HepG2 (cell line): ENCODE data around the gene PPIP5K1. TPM values are rescaled to one million over a fixed set of nuclear protein-coding genes. Genes with fewer than 3 reads are reported as not detected.

ENCODE experiments used
- ATAC-seq: fragments of 200-7000 bp; cut with Tn5 transposase; 3 replicates; pipeline ENCODE4 v1.9.1; 2020; ENCODE audit warnings: mild to moderate bottlenecking, moderate library complexity
- BruUV-seq: library from RNA; stranded (reverse); fragments of 400-500 nt; replicated peaks from 2 replicates; lab custom pipeline; 2021; lab: Mats Ljungman, UMichigan
- CTCF ChIA-PET: fragments of 300-600 bp; formaldehyde crosslinking; extraction: SDS; loops from one replicate; lab custom pipeline; 2021; ENCODE audit warnings: low total read pairs, inconsistent platforms, low intra/inter-chr PET ratio; lab: Yijun Ruan, JAX
- POLR2A ChIA-PET: fragments of 350-600 bp; sonication (Branson Sonifier 250); formaldehyde crosslinking; loops from one replicate; lab custom pipeline; 2020; ENCODE audit warnings: antibody characterized with exemption, inconsistent platforms; lab: Yijun Ruan, JAX
- DNase-seq: peaks from one replicate; pipeline ENCODE4 v3.0.0-alpha.2; 2015; ENCODE audit warnings: low spot score
- FAIRE-seq: peaks from 3 replicates; lab custom pipeline; 2011; peaks lifted over from hg19 to GRCh38; lab: Jason Lieb, UNC
- H2AFZ ChIP-seq: one replicate; pipeline ENCODE4 v1.6.1; 2011; ENCODE audit warnings: low read length, inconsistent platforms
- H3K27ac ChIP-seq: fragments of 300-600 bp; 3 replicates; pipeline ENCODE4 v1.8.0; 2011; ENCODE audit warnings: mixed run types, mild to moderate bottlenecking, mixed read lengths, low read length, inconsistent platforms; ENCODE audit not compliant: insufficient read depth; ENCODE audit errors: extremely low read length
- H3K27me3 ChIP-seq, 2 experiments: fragments of 200-600 bp in 1 of 2; 2 replicates in 1 of 2; 3 replicates in 1 of 2; pipeline versions ENCODE4 v1.6.0 to v1.8.0; 2011; ENCODE audit warnings: low read length in 2 of 2, mild to moderate bottlenecking in 2 of 2, moderate library complexity in 2 of 2, inconsistent platforms in 1 of 2; ENCODE audit not compliant: insufficient read depth in 2 of 2, control insufficient read depth in 1 of 2
- H3K36me3 ChIP-seq, 2 experiments: fragments of 200-600 bp in 1 of 2; replicated peaks in 1 of 2; 2 replicates in 1 of 2; 3 replicates in 1 of 2; pipeline versions ENCODE4 v1.5.1 to v1.8.0; 2011; ENCODE audit warnings: low read length in 2 of 2, inconsistent platforms in 1 of 2; ENCODE audit not compliant: insufficient read depth in 2 of 2, control insufficient read depth in 1 of 2
- H3K4me1 ChIP-seq: 2 replicates; pipeline ENCODE4 v1.5.1; 2012; ENCODE audit warnings: low read length, inconsistent platforms; ENCODE audit not compliant: insufficient read depth
- H3K4me2 ChIP-seq: 2 replicates; pipeline ENCODE4 v1.6.0; 2011; ENCODE audit warnings: low read depth, low read length, inconsistent platforms
- H3K4me3 ChIP-seq, 3 experiments: fragments of 200-600 bp in 1 of 3; sonication (generic), shearing (Covaris generic) in 1 of 3; replicated peaks in 1 of 3; 2 replicates each; pipeline ENCODE4 v1.5.1; 2011 to 2016; ENCODE audit warnings: low read length in 3 of 3, inconsistent platforms in 2 of 3, low read depth in 2 of 3, mild to moderate bottlenecking in 2 of 3, control low read depth in 1 of 3, mixed read lengths in 1 of 3; ENCODE audit not compliant: insufficient read depth in 1 of 3
- H3K79me2 ChIP-seq: one replicate; pipeline ENCODE4 v1.6.1; 2011; ENCODE audit warnings: low read length, inconsistent platforms; ENCODE audit not compliant: insufficient read depth
- H3K9ac ChIP-seq: 2 replicates; pipeline ENCODE4 v1.6.0; 2011; ENCODE audit warnings: mild to moderate bottlenecking, low read depth, low read length, inconsistent platforms; ENCODE audit not compliant: insufficient read depth
- H3K9me3 ChIP-seq: 2 replicates; pipeline ENCODE4 v1.5.1; 2012; ENCODE audit warnings: mild to moderate bottlenecking, low read length
- H4K20me1 ChIP-seq: 2 replicates; pipeline ENCODE4 v1.6.0; 2011; ENCODE audit warnings: inconsistent platforms, mild to moderate bottlenecking, low read length, moderate library complexity; ENCODE audit not compliant: insufficient read depth
- FOXP1 ChIP-seq, 2 experiments: fragments of 450-650 bp in 1 of 2; IDR thresholded peaks; 2 replicates each; pipeline ENCODE4 v1.6.1; 2017 to 2018; ENCODE audit warnings: antibody characterized with exemption in 1 of 2
- KLF6 ChIP-seq: IDR thresholded peaks from 2 replicates; pipeline ENCODE4 v1.8.0; 2016; ENCODE audit warnings: missing biosample characterization, missing genetic modification reagents
- PATZ1 ChIP-seq: sonication (generic); formaldehyde crosslinking; IDR thresholded peaks from 2 replicates; pipeline ENCODE4 v1.4.0; 2020; ENCODE audit warnings: missing genetic modification reagents
- ZBTB7B ChIP-seq: sonication (generic); formaldehyde crosslinking; IDR thresholded peaks from 2 replicates; pipeline ENCODE4 v1.4.0; 2020; ENCODE audit warnings: missing genetic modification reagents
- WGBS: methylation state at CpG from one replicate; pipeline ENCODE4 v1.1.6; 2017; ENCODE audit warnings: low lambda C conversion rate; 5-methylcytosine and 5-hydroxymethylcytosine counted together
- in situ Hi-C: cut with HindIII; loops from 2 replicates; pipeline ENCODE4 v1.10.0; 2017; ENCODE audit warnings: low pct_unique_long_range_greater_than_20kb; ENCODE audit not compliant: extremely low pct_ligation_motif_present
- intact Hi-C: fragments of 100-400 bp; cut with micrococcal nuclease; formaldehyde crosslinking; loops from one replicate; pipeline ENCODE4 v1.10.0; 2022; ENCODE audit not compliant: unreplicated experiment
- polyA plus RNA-seq, 8 experiments: library from polyadenylated mRNA; depleted of rRNA in 3 of 8; stranded (reverse) in 7 of 8; unstranded in 1 of 8; fragments of >200 nt; fragmentation: Illumina TruSeq in 4 of 8; extraction: Trizol in 4 of 8; gene quantifications; 2 replicates each; pipeline versions ENCODE4 v1.2.1 to v1.2.3, GENCODE V29; 2011 to 2016; ENCODE audit warnings: low read depth in 4 of 8, missing spikeins in 1 of 8, mixed read lengths in 1 of 8; ENCODE audit not compliant: insufficient read depth in 1 of 8
- total RNA-seq, 5 experiments: library from RNA; depleted of rRNA; stranded (reverse); fragments of >200 nt; fragmentation: Illumina TruSeq; extraction: Trizol; gene quantifications; 2 replicates each; pipeline ENCODE4 v1.2.3, GENCODE V29; 2016; ENCODE audit warnings: low read depth in 1 of 5

Gene PPIP5K1
- total and polyA plus RNA-seq, 2 of the 13 experiments (the other 11 are each of a cell fraction or from before 2014, with no cell fraction given): 9.9 to 10.9 TPM

- TF ChIP-seq ZBTB7B (no peak), KLF6 (CRISPR knock-in tag) (no peak)
Observed at GRCh38 chr15:43519196-43519595, 70.8 kb downstream of the PPIP5K1 start (continued).

- H3K4me1 ChIP-seq: peaks cover 19% of the 10 kb centered on the region
- no peak for DNase-seq
- intact Hi-C loops: no loop called here
- 0% methylated on average over 11 of the region's 18 CpGs for WGBS
- no peaks in the 10 kb centered on the region for H4K20me1 ChIP-seq
- H3K27me3 ChIP-seq: peaks cover 10 to 66% of the 10 kb centered on the region in 2 experiments
- no peaks in the 10 kb centered on the region for H3K79me2 ChIP-seq
- CTCF ChIA-PET: no interaction called here
- H3K9me3 ChIP-seq: no peaks in the 10 kb centered on the region
- H3K27ac ChIP-seq: no peak overlapping the region
- ATAC-seq: peak; percentile 52
- in situ Hi-C loops: loop anchor here (10.0 kb wide), 1 partner anchor 257 kb away; the partner anchor contains the start of gene ELL3
- no peak for FAIRE-seq
- BruUV-seq: no TSS peak
- H3K36me3 ChIP-seq: no peaks in the 10 kb centered on the region
- H3K4me3 ChIP-seq: peak overlapping the region; percentile 20 to 57 (median 31); a peak in 4 of 6 replicates
- POLR2A ChIA-PET: interaction anchor here (0.6 kb wide), 1 partner anchor 10 kb away, joined by 3 read pairs; no protein-coding TSS in a partner anchor
- H3K4me2 ChIP-seq: peak overlapping the region; percentile 64
- TF ChIP-seq PATZ1 (0 out of 2 replicates have a peak, but pooled peaks have one; percentile 22), FOXP1 (IDR thresholded peaks at IDR 0.05) (no peak), FOXP1 (CRISPR knock-in tag; IDR thresholded peaks at IDR 0.05) (no peak)
- H3K9ac ChIP-seq: no peak overlapping the region
- H2AFZ ChIP-seq: no peak overlapping the region
Observed at GRCh38 chr15:43518197-43518761, 71.7 kb downstream of the PPIP5K1 start.
